Esophagus squamous epithelium (tissue), 5 donors: ENCODE measurements around the gene RNF32. TPM values are rescaled to one million over a fixed set of nuclear protein-coding genes. Genes with fewer than 3 reads are reported as not detected.

Experiments used
- DNase-seq: peaks from one replicate; lab custom pipeline; 2025; lab: John Stamatoyannopoulos, UW
- H3K27ac ChIP-seq, 4 donors: fragments of 200-600 bp; sonication (generic); one replicate each; pipeline ENCODE4 v1.5.1; 2016 to 2019; ENCODE audit warnings: mild to moderate bottlenecking in 1 of 4
- H3K27me3 ChIP-seq, 4 donors: fragments of 200-600 bp; sonication (generic); 1 replicate in 3 of 4; 2 replicates in 1 of 4; pipeline versions ENCODE4 v1.5.1 to v1.6.0; 2017 to 2021; ENCODE audit warnings: antibody characterized with exemption in 1 of 4
- H3K36me3 ChIP-seq, 3 donors: fragments of 200-600 bp; sonication (generic); one replicate each; pipeline ENCODE4 v1.5.1; 2016 to 2019
- H3K4me1 ChIP-seq, 3 donors: fragments of 200-600 bp; sonication (generic); one replicate each; pipeline ENCODE4 v1.5.1; 2017 to 2019
- H3K4me3 ChIP-seq, 4 donors: fragments of 200-600 bp; sonication (generic); 1 replicate in 3 of 4; 2 replicates in 1 of 4; pipeline ENCODE4 v1.5.1; 2016 to 2019; ENCODE audit warnings: mild to moderate bottlenecking in 2 of 4, moderate library complexity in 1 of 4
- H3K9me3 ChIP-seq, 3 donors: fragments of 200-600 bp; sonication (generic); one replicate each; pipeline ENCODE4 v1.5.1; 2016 to 2019
- POLR2A ChIP-seq, 4 donors: fragments of 450-650 bp; IDR thresholded peaks; one replicate each; pipeline ENCODE4 v1.6.1; 2017; ENCODE audit warnings: antibody characterized with exemption in 4 of 4, mild to moderate bottlenecking in 4 of 4, moderate library complexity in 3 of 4
- WGBS, 2 donors: methylation state at CpG; one replicate each; pipeline ENCODE4 v1.1.5; 2018; 5-methylcytosine and 5-hydroxymethylcytosine counted together
- intact Hi-C: fragments of 100-400 bp; cut with DNase I; formaldehyde crosslinking; loops from one replicate; pipeline ENCODE4 v1.15.0; 2022
- total RNA-seq, 4 donors: library from RNA; depleted of rRNA; stranded (reverse); fragments of >200 nt; gene quantifications; one replicate each; pipeline ENCODE4 v1.1.0, GENCODE V29; 2016
- TF ChIP-seq, protein P1 (sequence below), 6 experiments: fragments of 450-650 bp in 4 of 6; fragments of 200-600 bp in 2 of 6; sonication (generic) in 2 of 6; IDR thresholded peaks; one replicate each; pipeline ENCODE4 v1.5.1; 2016 to 2019; ENCODE audit warnings: antibody characterized with exemption in 6 of 6, mild to moderate bottlenecking in 4 of 6, moderate library complexity in 4 of 6
- donor health status: DM: yes; HTN: yes; CAD: no.

The RNF32 gene
- total RNA-seq, 4 donors from 2014 or later: 0.64 to 1.7 (median 0.66) TPM; not detected in 1

DNA sequence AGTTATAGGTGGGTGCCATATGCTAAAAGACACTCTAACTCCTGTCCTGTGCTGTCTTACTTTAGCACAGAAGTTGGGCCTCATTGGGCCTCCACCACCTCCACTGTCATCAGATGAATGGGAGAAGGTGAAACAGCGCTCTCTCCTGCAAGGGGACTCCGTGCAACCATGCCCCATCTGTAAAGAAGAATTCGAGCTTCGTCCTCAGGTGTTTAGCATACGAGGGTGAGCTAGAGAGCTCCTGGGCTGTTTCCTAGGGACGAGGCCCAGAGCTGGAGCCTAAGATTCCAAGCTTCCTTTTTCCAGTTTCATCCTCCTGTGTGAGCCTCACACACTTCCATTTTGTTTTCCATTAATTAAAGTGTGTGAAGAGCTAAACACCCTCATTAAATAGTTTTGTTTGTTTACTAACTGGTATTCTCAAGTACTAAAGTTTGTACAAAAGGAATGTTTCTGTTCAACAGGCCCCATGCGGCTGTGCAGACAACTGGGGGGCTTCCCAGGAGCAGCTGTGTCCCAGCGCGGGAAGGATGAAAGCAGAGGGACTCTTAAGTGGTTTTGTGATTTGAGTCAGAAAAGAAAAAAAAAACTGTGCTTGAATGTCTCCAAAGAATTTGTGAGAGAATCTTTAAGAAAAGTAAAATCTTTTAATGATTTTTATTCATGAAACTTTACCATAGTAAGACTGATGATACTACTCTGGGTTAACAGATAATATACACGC lies 14.1 kb downstream of the RNF32 start:
- no peak for TF ChIP-seq POLR2A (IDR thresholded peaks at IDR 0.05)
- TF ChIP-seq, protein P1, sequence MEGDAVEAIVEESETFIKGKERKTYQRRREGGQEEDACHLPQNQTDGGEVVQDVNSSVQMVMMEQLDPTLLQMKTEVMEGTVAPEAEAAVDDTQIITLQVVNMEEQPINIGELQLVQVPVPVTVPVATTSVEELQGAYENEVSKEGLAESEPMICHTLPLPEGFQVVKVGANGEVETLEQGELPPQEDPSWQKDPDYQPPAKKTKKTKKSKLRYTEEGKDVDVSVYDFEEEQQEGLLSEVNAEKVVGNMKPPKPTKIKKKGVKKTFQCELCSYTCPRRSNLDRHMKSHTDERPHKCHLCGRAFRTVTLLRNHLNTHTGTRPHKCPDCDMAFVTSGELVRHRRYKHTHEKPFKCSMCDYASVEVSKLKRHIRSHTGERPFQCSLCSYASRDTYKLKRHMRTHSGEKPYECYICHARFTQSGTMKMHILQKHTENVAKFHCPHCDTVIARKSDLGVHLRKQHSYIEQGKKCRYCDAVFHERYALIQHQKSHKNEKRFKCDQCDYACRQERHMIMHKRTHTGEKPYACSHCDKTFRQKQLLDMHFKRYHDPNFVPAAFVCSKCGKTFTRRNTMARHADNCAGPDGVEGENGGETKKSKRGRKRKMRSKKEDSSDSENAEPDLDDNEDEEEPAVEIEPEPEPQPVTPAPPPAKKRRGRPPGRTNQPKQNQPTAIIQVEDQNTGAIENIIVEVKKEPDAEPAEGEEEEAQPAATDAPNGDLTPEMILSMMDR (IDR thresholded peaks at IDR 0.05): no peak
- no peaks in the 10 kb centered on the region for H3K9me3 ChIP-seq
- intact Hi-C loops: no loop called here
- DNase-seq: no peak
- no peak overlapping the region for H3K4me3 ChIP-seq
- H3K27me3 ChIP-seq: peaks cover 0 to 32% (median 1%) of the 10 kb centered on the region in 4 donors
- WGBS, 2 donors: 83 to 87% methylated on average over 10 of the region's 10 CpGs
- H3K36me3 ChIP-seq: no peaks in the 10 kb centered on the region
- H3K4me1 ChIP-seq: peaks cover 0 to 18% (median 0%) of the 10 kb centered on the region in 3 donors
- no peak overlapping the region for H3K27ac ChIP-seq

DNA sequence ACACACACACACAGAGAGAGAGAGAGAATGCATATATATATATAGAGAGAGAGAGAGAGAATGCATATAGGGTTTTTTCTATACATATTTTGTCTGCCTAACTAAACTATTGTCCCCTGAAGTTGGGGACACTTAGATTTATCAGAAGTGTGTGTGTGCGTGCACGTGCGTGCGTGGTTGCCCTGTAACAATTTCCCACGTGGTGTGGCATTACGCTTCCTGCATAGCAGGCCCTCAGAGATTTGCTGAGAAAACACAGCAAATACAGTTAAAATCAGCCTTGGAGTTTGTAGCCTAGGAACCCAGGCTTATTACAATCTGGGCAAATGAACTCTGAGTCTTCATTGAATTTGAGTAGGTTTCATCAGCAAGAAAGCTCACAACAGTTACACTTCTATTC lies 14.7 kb downstream of the RNF32 start:
- H3K4me1 ChIP-seq: peaks cover 0 to 23% (median 0%) of the 10 kb centered on the region in 3 donors
- H3K9me3 ChIP-seq: no peaks in the 10 kb centered on the region
- no peaks in the 10 kb centered on the region for H3K36me3 ChIP-seq
- WGBS, 2 donors: 87 to 89% methylated on average over 6 of the region's 6 CpGs
- no peak for DNase-seq
- no peak overlapping the region for H3K27ac ChIP-seq
- intact Hi-C loops: no loop called here
- no peak overlapping the region for H3K4me3 ChIP-seq
- peaks cover 0 to 26% (median 0%) of the 10 kb centered on the region in 4 donors for H3K27me3 ChIP-seq
- TF ChIP-seq, protein P1 (IDR thresholded peaks at IDR 0.05): no peak
- TF ChIP-seq POLR2A (IDR thresholded peaks at IDR 0.05): no peak

- intact Hi-C loops: no loop called here
- WGBS, 2 donors: 48 to 59% methylated on average over 4 of the region's 4 CpGs
- TF ChIP-seq, protein P1 (IDR thresholded peaks at IDR 0.05): no peak
- TF ChIP-seq POLR2A (IDR thresholded peaks at IDR 0.05): no peak
- H3K27me3 ChIP-seq: peaks cover 0 to 22% (median 0%) of the 10 kb centered on the region in 4 donors
- no peaks in the 10 kb centered on the region for H3K36me3 ChIP-seq
- DNase-seq: no peak
- no peak overlapping the region for H3K27ac ChIP-seq
- H3K4me1 ChIP-seq: peaks cover 0 to 23% (median 0%) of the 10 kb centered on the region in 3 donors
- no peaks in the 10 kb centered on the region for H3K9me3 ChIP-seq
- H3K4me3 ChIP-seq: no peak overlapping the region
Observed at GRCh38 chr7:156655983-156656382, 15.4 kb downstream of the RNF32 start.

GRCh38 chr7:156656598-156656997 lies 16.0 kb downstream of the RNF32 start:
- Histone ChIP-seq H3K9me3 (no peaks in the 10 kb centered on the region), H3K36me3 (no peaks in the 10 kb centered on the region), H3K4me1 (peaks cover 0 to 23% (median 0%) of the 10 kb centered on the region in 3 donors), H3K4me3 (no peak overlapping the region), H3K27me3 (peaks cover 0 to 20% (median 0%) of the 10 kb centered on the region in 4 donors), H3K27ac (no peak overlapping the region)
- TF ChIP-seq, protein P1 (IDR thresholded peaks at IDR 0.05): no peak
- no peak for TF ChIP-seq POLR2A (IDR thresholded peaks at IDR 0.05)
- intact Hi-C loops: no loop called here
- 60 to 70% methylated on average over 1 to 7 of the region's 7 CpGs for WGBS, 2 donors
- DNase-seq: no peak

DNA sequence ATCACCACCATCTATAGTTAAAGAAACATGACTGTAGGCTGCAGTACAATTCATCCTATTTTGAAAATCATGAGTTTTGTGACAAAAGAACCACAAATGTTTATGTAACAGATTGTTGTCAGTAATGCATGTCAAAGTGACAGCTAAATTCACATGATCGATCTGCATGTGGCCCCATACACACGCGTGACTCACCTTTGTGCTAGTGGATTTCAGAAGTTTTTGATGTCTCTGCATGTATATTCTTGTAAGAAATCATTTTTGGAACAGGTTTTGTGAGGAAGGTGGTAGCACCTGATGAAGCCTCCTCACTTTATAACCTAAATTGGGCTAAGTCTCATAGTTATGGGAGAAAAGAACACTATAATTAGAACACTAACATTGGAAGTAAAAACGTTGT lies 17.1 kb downstream of the RNF32 start:
- Histone ChIP-seq H3K4me1 (peaks cover 0 to 23% (median 0%) of the 10 kb centered on the region in 3 donors), H3K36me3 (no peaks in the 10 kb centered on the region), H3K9me3 (no peaks in the 10 kb centered on the region), H3K27ac (no peak overlapping the region), H3K27me3 (peaks cover 0 to 14% (median 0%) of the 10 kb centered on the region in 4 donors), H3K4me3 (no peak overlapping the region)
- no peak for TF ChIP-seq POLR2A (IDR thresholded peaks at IDR 0.05)
- 38 to 47% methylated on average over 4 of the region's 4 CpGs for WGBS, 2 donors
- no peak for DNase-seq
- intact Hi-C loops: no loop called here
